ENCODE measurements around the gene GAB3. TPM values are rescaled to one million over a fixed set of nuclear protein-coding genes. Genes with fewer than 3 reads are reported as not detected.
"Not testable (repeated sequence)": the region's sequence is repeated elsewhere in the genome, so short reads cannot be mapped to it uniquely, and the experiment has no call there.

Gene GAB3
- polyA plus RNA-seq, 1 donor = 3.2 TPM

DNA sequence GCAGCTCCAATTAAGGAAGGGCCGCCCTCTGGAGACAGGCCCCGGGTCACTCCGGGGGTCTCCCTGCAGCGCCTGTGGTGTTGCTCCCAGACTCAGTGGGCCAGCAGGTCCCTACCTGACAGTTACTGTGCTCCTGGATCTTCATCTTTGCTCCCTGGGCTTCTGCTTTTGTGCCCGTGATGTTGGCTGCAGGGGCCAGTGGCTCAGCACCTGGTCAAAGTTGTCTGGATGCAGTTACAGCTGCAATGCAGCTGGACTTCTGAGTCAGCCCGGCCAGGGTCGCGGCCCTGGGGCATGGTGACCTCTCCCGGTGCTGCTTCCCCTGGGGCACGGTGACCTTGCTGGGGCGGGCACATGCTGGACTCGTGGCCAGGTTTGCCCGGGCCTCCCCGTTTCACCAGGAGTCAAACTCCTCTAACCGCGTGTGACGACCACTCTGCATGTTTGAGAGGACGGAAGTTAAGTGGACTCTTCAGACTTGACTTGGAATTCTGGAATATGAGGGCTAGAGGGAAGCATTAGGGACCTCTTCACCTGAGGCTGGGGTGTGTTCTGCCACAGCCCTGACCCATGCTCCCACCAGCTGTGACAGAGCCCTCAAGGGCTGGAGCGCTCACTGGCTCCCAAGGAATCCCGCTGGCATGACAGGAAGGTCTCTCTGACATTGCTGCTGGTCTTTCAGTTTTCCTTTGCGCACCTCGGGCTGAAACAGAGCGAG, 101.2 kb downstream of the GAB3 start:
- Histone ChIP-seq H3K4me1 (ENCODE audit: control insufficient read depth, insufficient read depth, low read length) (no peaks in the 10 kb centered on the region), H3K36me3 (ENCODE audit: control insufficient read depth, insufficient read depth, low read length) (no peaks in the 10 kb centered on the region), H3K27ac (ENCODE audit: low read length) (no peak overlapping the region), H3K4me3 (ENCODE audit: low read length) (no peak overlapping the region), H3K9me3 (ENCODE audit: control insufficient read depth, low read depth, low read length) (no peaks in the 10 kb centered on the region), H3K27me3 (ENCODE audit: control insufficient read depth, insufficient read depth, low read length) (no peaks in the 10 kb centered on the region)
- no CpG with 5 or more reads among the region's 23 CpGs for WGBS (ENCODE audit: insufficient coverage, low lambda C conversion rate)
- DNase-seq = no peak

DNA sequence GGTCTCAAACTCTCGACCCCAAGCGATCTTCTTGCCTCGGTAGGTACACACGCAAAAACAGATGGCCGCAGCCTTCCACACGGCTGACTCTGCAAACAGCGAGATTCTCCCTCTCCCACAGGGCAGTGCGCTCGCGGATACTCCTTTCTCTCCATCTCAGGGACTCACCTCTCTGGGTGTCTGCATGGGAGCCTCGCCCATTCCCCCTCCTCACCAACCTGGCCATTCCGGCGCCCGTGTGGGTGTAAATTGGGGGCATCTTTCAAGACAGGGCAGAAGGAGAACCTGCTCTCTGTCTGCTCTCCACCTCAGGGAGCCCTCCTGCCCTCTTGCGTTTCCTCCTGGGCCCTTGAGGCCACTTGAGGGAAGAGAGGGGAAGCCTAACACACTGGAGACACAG, 101.9 kb downstream of the GAB3 start:
- Histone ChIP-seq H3K27ac (ENCODE audit: low read length) (no peak overlapping the region), H3K9me3 (ENCODE audit: control insufficient read depth, low read depth, low read length) (no peaks in the 10 kb centered on the region), H3K36me3 (ENCODE audit: control insufficient read depth, insufficient read depth, low read length) (no peaks in the 10 kb centered on the region), H3K4me1 (ENCODE audit: control insufficient read depth, insufficient read depth, low read length) (no peaks in the 10 kb centered on the region), H3K4me3 (ENCODE audit: low read length) (no peak overlapping the region), H3K27me3 (ENCODE audit: control insufficient read depth, insufficient read depth, low read length) (no peaks in the 10 kb centered on the region)
- no peak for DNase-seq
- WGBS (ENCODE audit: insufficient coverage, low lambda C conversion rate) = no CpG with 5 or more reads among the region's 15 CpGs

DNA sequence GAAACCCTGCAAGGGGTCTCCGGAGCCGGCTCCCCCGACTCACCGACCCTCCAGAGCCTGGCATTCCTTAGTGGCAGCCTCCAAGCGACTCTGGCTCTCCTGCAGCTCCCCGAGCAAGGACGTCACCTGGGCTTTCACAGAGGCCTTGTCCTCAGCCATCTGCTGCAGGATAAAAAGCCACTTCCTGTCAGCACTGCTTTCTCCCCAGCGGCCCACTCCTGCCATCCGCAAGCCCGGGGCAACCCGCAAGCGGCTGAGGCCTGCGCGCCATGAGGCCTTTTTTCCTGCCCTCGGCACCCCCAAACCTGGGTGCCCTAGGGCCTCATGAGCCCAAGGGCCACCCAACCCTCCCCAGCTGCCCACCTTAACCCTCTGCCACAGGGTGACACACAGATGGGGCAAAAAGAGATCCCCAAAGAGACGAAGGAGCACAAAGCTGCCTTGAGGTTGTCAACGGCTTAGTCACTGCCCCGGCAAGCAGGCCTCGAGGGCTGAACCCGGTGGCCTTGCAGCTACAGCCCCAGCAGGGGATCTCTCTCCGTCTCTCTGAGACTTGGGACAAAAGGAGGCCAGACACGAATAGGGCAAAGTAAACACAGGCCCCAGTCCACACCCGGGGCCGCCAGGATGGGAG, 105.0 kb downstream of the GAB3 start:
- H3K4me3 ChIP-seq (ENCODE audit: low read length); DNase-seq; H3K36me3 ChIP-seq (ENCODE audit: control insufficient read depth, insufficient read depth, low read length); H3K4me1 ChIP-seq (ENCODE audit: control insufficient read depth, insufficient read depth, low read length); H3K27me3 ChIP-seq (ENCODE audit: control insufficient read depth, insufficient read depth, low read length); H3K9me3 ChIP-seq (ENCODE audit: control insufficient read depth, low read depth, low read length); H3K27ac ChIP-seq (ENCODE audit: low read length): not testable (repeated sequence)
- WGBS (ENCODE audit: insufficient coverage, low lambda C conversion rate) = no CpG with 5 or more reads among the region's 24 CpGs

DNA sequence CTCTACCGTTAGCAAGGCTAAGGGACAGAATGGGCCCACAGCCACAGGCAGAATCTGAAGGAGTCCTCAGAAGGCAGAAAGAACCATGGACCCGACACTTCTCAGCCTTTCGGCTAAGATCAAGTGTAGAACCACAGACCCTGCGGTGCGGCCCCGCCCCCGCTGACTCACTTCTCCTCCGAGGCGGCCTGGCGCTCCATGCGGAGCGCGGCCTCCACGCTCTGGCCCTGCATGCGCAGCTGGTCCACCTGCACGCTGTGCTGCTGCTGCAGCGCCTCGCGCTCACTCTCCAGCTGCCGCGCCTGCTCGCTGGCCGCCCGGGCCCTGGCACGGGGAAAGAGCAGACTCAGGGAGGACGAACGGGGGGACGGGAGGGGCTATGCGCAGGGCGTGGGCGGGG, 107.2 kb downstream of the GAB3 start:
- not testable (repeated sequence) for H3K36me3 ChIP-seq (ENCODE audit: control insufficient read depth, insufficient read depth, low read length); DNase-seq
- whole genome bisulfite sequencing (ENCODE audit: insufficient coverage, low lambda C conversion rate) = no CpG with 5 or more reads among the region's 31 CpGs

DNA sequence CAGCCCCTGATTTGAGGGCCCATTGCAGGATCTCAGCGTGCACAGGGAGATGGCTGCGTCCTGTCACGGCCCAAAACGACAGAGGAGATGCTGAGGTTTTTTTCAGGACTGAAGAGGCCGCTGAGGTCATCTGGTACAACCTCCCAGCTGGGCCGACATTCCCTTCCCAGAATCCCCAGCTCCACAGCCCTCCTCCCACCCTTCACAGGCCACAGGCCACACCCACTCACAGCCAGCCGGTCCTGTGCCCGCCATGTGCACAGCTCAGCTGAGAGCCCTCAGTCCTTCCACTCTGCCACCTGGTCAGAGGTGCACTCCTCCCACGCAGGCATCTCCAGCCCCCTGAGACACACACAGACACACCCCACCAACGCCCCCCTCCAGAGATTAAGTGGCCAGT, 109.1 kb downstream of the GAB3 start:
- not testable (repeated sequence) for H3K36me3 ChIP-seq (ENCODE audit: control insufficient read depth, insufficient read depth, low read length); H3K27me3 ChIP-seq (ENCODE audit: control insufficient read depth, insufficient read depth, low read length); DNase-seq; H3K4me3 ChIP-seq (ENCODE audit: low read length); H3K27ac ChIP-seq (ENCODE audit: low read length); H3K4me1 ChIP-seq (ENCODE audit: control insufficient read depth, insufficient read depth, low read length); H3K9me3 ChIP-seq (ENCODE audit: control insufficient read depth, low read depth, low read length)
- WGBS (ENCODE audit: insufficient coverage, low lambda C conversion rate) = no CpG with 5 or more reads among the region's 10 CpGs

More for the DNA sequence above, 107.2 kb downstream of the GAB3 start:
- H3K4me3 ChIP-seq (ENCODE audit: low read length); H3K4me1 ChIP-seq (ENCODE audit: control insufficient read depth, insufficient read depth, low read length); H3K9me3 ChIP-seq (ENCODE audit: control insufficient read depth, low read depth, low read length); H3K27ac ChIP-seq (ENCODE audit: low read length); H3K27me3 ChIP-seq (ENCODE audit: control insufficient read depth, insufficient read depth, low read length): not testable (repeated sequence)

DNA sequence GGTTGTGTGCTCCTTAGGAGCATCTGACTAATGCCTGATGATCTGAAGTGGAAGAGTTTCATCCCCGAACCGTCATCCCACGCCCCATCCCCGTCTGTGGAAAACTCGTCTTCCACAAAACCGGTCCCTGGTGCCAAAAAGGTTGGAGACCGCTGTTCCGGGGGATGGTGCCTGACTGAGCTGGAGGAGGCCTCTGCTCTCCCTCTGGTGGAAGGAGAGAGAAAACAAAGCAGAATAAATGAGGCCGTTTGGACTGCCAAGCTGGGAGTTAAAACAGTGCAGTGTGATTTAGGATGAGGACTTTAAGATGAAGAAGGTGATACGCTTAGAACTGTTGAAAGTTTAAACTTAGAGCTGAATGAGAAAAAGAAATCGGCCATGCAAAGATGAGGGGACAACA, 117.2 kb downstream of the GAB3 start:
- H3K4me3 ChIP-seq (ENCODE audit: low read length); H3K27ac ChIP-seq (ENCODE audit: low read length); H3K27me3 ChIP-seq (ENCODE audit: control insufficient read depth, insufficient read depth, low read length); H3K9me3 ChIP-seq (ENCODE audit: control insufficient read depth, low read depth, low read length); H3K4me1 ChIP-seq (ENCODE audit: control insufficient read depth, insufficient read depth, low read length); H3K36me3 ChIP-seq (ENCODE audit: control insufficient read depth, insufficient read depth, low read length); DNase-seq: not testable (repeated sequence)
- whole genome bisulfite sequencing (ENCODE audit: insufficient coverage, low lambda C conversion rate) = no CpG with 5 or more reads among the region's 11 CpGs

DNA sequence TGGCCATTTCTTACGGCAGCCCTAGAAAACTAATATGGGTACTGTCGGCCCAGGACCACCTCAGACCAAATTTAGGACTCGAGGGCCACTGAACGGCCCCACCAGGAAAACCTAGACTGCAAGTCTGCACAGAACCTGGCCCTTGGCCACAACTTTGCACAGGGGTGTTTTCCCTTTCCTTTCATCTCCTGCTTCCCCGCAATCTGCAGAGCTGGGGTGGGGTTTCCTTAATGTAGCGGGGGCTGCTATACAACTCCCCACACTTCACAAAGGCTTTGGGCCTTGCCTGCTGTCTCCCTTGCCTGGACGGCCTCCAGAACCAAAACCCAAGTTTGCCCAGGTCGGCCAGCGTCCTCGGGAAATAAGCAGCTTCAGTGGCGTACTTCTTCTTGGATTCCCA, 119.9 kb downstream of the GAB3 start:
- not testable (repeated sequence) for DNase-seq; H3K27me3 ChIP-seq (ENCODE audit: control insufficient read depth, insufficient read depth, low read length); H3K4me1 ChIP-seq (ENCODE audit: control insufficient read depth, insufficient read depth, low read length); H3K4me3 ChIP-seq (ENCODE audit: low read length); H3K36me3 ChIP-seq (ENCODE audit: control insufficient read depth, insufficient read depth, low read length); H3K9me3 ChIP-seq (ENCODE audit: control insufficient read depth, low read depth, low read length); H3K27ac ChIP-seq (ENCODE audit: low read length)
- WGBS (ENCODE audit: insufficient coverage, low lambda C conversion rate) = no CpG with 5 or more reads among the region's 11 CpGs

DNA sequence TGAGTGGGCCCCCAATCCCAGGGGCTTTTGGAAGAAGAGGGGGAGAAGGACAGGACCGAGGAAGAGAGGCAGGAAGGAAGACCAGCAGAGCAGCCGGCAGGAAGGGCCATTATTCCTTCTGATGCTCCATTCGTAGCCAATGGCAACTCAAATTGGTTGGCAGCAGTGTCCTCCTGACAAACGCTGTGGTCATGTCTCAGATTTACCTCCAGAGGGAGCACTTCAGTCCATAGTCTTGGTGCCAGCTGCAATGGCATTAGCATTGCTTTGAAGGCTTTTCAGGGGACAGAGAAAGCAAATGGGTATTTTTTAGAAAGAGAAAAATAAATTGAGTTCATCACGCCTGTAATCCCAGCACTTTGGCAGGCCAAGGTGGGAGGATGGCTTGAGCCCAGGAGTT, 121.9 kb downstream of the GAB3 start:
- not testable (repeated sequence) for H3K4me1 ChIP-seq (ENCODE audit: control insufficient read depth, insufficient read depth, low read length); H3K27me3 ChIP-seq (ENCODE audit: control insufficient read depth, insufficient read depth, low read length); H3K27ac ChIP-seq (ENCODE audit: low read length); H3K4me3 ChIP-seq (ENCODE audit: low read length); H3K9me3 ChIP-seq (ENCODE audit: control insufficient read depth, low read depth, low read length); H3K36me3 ChIP-seq (ENCODE audit: control insufficient read depth, insufficient read depth, low read length); DNase-seq
- no CpG with 5 or more reads among the region's 5 CpGs for WGBS (ENCODE audit: insufficient coverage, low lambda C conversion rate)

Other genes starting within 250 kb of the GAB3 start
- gene FAM3A, start 234.8 kb downstream of the GAB3 start, polyA plus RNA-seq = 41.4 TPM
- 16.8 TPM for gene G6PD, start 204.2 kb downstream of the GAB3 start, polyA plus RNA-seq
- 16.4 TPM for gene IKBKG, start 203.5 kb downstream of the GAB3 start, polyA plus RNA-seq
- not detected for gene CTAG1A, start 165.9 kb downstream of the GAB3 start, polyA plus RNA-seq
- gene CTAG1B, start 131.8 kb downstream of the GAB3 start, polyA plus RNA-seq = not detected
- not detected for gene CTAG2, start 97.5 kb downstream of the GAB3 start, polyA plus RNA-seq
- gene DKC1, start 11.8 kb upstream of the GAB3 start, polyA plus RNA-seq = 55.9 TPM
- 86.4 TPM for gene MPP1, start 54.4 kb upstream of the GAB3 start, polyA plus RNA-seq
- gene SMIM9, start 83.6 kb upstream of the GAB3 start, polyA plus RNA-seq = not detected
- 14.7 TPM for gene F8A1, start 135.3 kb upstream of the GAB3 start, polyA plus RNA-seq